Activated naive CD8-positive, alpha-beta T cell treated with anti-CD3 and anti-CD28 coated beads, Interleukin-2, amount 50 U/mL, for 24 hours (primary cell): ENCODE data around the gene NECTIN3.
A peak's percentile ranks its signal among the peaks of the same experiment; 100 is the strongest.

ENCODE experiments used
- ATAC-seq: fragments of 150-1000 bp; cut with Tn5 transposase; one replicate; pipeline ENCODE4 v1.10.0; 2021
- DNase-seq: peaks from one replicate; pipeline ENCODE4 v3.0.0; 2021
- H3K27ac Mint-ChIP-seq: one replicate; pipeline ENCODE4 v1.8.0; 2021; ENCODE audit warnings: mild to moderate bottlenecking, mixed read lengths
- H3K27me3 Mint-ChIP-seq: one replicate; pipeline ENCODE4 v1.8.0; 2021; ENCODE audit warnings: mixed read lengths
- H3K36me3 Mint-ChIP-seq: one replicate; pipeline ENCODE4 v1.8.0; 2021; ENCODE audit warnings: low read depth, mixed read lengths
- H3K4me1 Mint-ChIP-seq: one replicate; pipeline ENCODE4 v1.8.0; 2021; ENCODE audit warnings: mixed read lengths
- H3K4me3 Mint-ChIP-seq: one replicate; pipeline ENCODE4 v1.8.0; 2021; ENCODE audit warnings: mild to moderate bottlenecking, moderate library complexity, mixed read lengths
- H3K9me3 Mint-ChIP-seq: one replicate; pipeline ENCODE4 v1.8.0; 2021; ENCODE audit warnings: mixed read lengths

The NECTIN3 gene

DNA sequence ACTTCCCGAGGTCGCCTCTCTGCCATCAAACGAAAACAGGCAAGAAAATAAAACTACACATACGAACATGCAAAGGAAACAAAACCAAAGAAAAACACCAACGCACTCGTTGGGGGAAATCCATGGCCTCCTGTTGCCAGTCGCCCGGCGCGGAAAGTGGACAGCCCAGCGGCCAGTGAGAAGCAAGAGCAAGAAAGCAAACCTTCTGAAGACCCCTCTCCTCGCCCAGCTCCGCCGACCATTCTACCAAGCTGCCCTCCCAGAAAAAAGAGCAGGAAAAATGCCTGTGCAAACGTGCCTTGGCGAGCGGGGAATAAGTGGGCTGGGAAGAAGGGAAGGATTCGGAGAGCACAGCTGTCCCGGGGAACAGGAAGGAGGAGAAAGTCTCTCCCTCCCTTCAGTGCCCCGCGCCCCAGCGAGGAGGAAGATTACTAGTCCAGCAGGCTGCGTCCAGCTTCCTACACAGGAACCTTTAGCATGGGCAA lies 802 bp upstream of the NECTIN3 start:
- Mint-ChIP-seq H3K27me3 (peaks cover 42% of the 10 kb centered on the region), H3K27ac (peak overlapping the region; percentile 59), H3K9me3 (no peaks in the 10 kb centered on the region), H3K4me3 (peak overlapping the region; percentile 83), H3K36me3 (no peaks in the 10 kb centered on the region), H3K4me1 (peaks cover 30% of the 10 kb centered on the region)
- DNase-seq (peak; percentile 16), ATAC-seq (no peak)

DNA sequence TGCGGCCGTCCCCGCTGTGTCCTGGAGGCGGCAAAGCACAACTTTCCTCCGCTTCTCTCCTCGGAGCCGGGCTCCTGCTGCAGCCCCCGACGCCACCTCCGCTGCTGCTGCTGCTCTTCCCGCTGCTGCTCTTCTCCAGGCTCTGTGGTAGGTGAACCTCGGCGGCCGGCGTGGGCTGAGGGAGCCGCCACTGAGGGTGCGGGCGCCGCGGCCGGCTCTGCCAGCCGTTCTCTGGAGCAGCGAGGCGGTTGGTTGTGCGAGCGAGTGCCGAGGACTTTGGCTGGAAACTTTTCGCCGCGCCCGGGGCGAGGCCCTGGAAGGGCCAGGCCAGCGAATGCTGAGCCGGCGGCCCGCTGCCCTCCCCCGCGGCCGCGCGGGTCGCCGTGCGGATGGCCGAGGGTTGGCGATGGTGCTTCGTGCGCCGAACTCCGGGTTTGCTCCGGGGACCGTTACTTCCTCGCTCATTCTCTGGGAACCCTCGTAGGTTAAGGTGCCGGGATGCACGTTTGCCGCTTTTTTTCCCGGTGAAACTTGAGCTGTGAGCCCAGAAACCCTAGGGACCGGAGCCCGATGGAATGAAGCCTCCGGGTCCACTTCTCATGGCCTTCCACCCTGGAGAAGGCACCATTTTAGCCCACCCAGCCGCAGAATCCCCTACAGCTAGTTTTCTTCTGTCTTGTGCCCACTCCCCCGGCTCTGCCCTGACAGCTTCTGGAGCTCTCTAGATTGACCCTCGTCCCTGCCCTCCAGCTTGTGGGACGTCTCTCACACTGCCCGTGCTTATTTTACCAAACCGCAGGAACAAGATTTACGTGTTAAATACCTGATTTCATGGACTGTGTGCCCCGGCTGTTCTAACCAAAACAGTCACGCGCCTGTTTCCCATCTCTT lies 660 bp downstream of the NECTIN3 start:
- peak; percentile 26 for DNase-seq
- Mint-ChIP-seq H3K27me3 (peaks cover 42% of the 10 kb centered on the region), H3K9me3 (no peaks in the 10 kb centered on the region), H3K36me3 (no peaks in the 10 kb centered on the region), H3K4me1 (peaks cover 30% of the 10 kb centered on the region), H3K27ac (no peak overlapping the region), H3K4me3 (peak overlapping the region; percentile 82)
- peak; percentile 42 for ATAC-seq

DNA sequence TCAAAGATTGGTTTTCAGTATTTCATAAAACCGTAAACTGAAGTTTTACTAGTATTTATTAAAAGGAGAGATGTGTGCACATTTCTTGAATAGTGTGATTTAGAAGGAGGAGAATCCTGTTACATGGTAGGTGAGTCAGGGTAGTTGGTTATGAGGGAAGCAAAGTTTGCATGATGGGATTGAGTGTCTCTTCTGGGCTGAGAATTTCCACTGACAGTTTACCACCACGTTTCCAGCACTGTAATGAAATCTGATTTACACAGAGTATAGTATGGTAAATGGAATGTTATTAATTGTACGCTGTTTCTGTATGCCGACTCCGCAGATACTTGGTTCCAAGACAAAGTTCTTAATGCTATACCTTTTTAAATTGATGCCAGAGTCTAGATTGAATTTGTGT lies 1.6 kb downstream of the NECTIN3 start:
- H3K27me3 Mint-ChIP-seq: peaks cover 46% of the 10 kb centered on the region
- ATAC-seq: no peak

DNA sequence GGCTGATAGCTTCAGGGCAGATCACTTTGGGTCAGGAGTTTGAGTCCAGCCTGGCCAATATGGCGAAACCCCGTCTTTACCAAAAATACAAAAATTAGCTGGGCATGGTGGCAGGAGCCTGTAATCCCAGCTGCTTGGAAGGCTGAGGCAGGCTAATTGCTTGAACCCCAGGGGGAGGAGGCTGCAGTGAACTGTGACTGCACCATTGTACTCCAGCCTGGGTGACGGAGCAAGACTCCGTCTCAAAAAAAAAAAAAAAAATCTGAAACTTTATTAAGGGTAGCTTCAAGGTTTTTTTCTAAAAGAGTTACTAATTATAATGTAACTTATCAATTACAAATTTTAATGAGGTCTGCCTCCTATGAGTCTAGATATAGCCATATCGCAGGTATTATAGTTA lies 5.1 kb downstream of the NECTIN3 start:
- no peak for ATAC-seq
- Mint-ChIP-seq H3K27me3 (peaks cover 37% of the 10 kb centered on the region), H3K36me3 (no peaks in the 10 kb centered on the region), H3K4me1 (peaks cover 15% of the 10 kb centered on the region), H3K27ac (no peak overlapping the region), H3K9me3 (no peaks in the 10 kb centered on the region), H3K4me3 (no peak overlapping the region)
- DNase-seq: no peak

More for the DNA sequence above, 1.6 kb downstream of the NECTIN3 start:
- no peaks in the 10 kb centered on the region for H3K9me3 Mint-ChIP-seq
- H3K36me3 Mint-ChIP-seq: no peaks in the 10 kb centered on the region
- no peak for DNase-seq
- H3K4me1 Mint-ChIP-seq: peaks cover 30% of the 10 kb centered on the region
- peak overlapping the region; percentile 82 for H3K4me3 Mint-ChIP-seq
- H3K27ac Mint-ChIP-seq: no peak overlapping the region

DNA sequence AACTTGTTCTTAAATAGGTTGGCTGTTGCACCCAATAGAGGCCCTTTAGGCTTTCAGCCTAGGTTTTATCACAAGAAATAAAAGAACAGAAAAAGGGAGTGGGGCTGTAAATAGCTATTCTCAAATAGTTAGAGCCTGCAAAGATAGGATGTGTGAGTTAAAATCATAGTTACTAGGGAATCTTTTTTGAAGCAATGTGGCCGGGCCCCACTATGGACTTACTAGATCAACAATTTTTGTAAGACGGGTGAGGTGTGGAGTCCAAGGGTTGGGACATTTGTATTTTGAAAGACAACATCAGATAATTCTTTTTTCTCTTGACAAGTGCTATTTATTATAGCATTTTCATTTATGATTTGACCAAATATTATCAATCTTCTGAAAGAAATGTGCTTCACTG lies 5.8 kb downstream of the NECTIN3 start:
- H3K27me3 Mint-ChIP-seq: peaks cover 37% of the 10 kb centered on the region
- ATAC-seq (no peak), DNase-seq (no peak)
- no peak overlapping the region for H3K27ac Mint-ChIP-seq
- no peaks in the 10 kb centered on the region for H3K9me3 Mint-ChIP-seq
- peaks cover 14% of the 10 kb centered on the region for H3K4me1 Mint-ChIP-seq
- no peak overlapping the region for H3K4me3 Mint-ChIP-seq
- no peaks in the 10 kb centered on the region for H3K36me3 Mint-ChIP-seq

DNA sequence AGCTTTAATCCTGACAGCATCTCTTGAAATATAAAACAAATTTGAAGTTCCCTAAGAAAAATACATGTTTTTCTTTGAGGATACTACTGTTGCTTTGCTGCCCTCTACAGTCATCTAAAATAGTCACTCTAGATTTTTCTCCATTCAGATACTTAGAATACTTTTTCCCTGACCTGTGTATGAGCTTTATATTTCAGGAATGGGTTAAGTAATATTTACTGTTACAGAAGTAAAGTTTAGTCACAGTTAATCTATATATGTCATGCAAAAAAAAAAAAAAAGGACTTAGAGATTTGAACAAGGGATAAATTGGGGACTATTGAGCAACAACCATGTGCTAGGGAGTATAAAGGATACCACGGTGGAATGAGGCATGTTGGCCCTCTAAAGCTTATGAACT lies 8.8 kb downstream of the NECTIN3 start:
- Mint-ChIP-seq H3K27me3 (peaks cover 7% of the 10 kb centered on the region), H3K4me1 (no peaks in the 10 kb centered on the region), H3K4me3 (no peak overlapping the region), H3K9me3 (no peaks in the 10 kb centered on the region), H3K36me3 (no peaks in the 10 kb centered on the region), H3K27ac (no peak overlapping the region)
- ATAC-seq (no peak), DNase-seq (no peak)

DNA sequence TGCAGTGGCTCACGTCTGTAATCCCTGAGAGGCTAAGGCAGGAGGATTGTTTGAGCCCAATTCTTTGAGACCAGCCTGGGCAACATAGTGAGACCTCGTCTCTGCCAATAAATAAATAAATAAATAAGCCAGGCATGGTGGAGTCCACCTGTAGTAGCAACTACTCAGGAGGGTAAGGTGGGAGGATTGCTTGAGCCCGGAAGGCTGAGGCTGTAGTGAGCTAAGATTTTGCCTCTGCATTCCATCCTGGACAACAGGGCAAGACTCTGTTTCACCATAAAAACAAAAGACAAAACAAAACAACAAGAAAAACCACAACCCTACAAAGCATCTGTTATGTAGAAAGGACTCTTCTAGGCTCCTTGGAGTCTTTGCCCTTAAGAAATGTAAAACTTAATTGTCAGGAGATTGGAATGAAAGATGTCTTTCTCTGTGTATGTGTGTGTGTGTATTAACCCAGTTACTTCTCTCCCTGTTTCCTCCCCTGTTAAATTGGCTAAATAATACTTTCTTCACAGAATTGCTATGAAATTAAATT lies 9.5 kb downstream of the NECTIN3 start:
- no peaks in the 10 kb centered on the region for H3K36me3 Mint-ChIP-seq
- no peaks in the 10 kb centered on the region for H3K4me1 Mint-ChIP-seq
- ATAC-seq (no peak), DNase-seq (no peak)
- no peaks in the 10 kb centered on the region for H3K9me3 Mint-ChIP-seq
- peaks cover 6% of the 10 kb centered on the region for H3K27me3 Mint-ChIP-seq
- no peak overlapping the region for H3K27ac Mint-ChIP-seq
- no peak overlapping the region for H3K4me3 Mint-ChIP-seq

DNA sequence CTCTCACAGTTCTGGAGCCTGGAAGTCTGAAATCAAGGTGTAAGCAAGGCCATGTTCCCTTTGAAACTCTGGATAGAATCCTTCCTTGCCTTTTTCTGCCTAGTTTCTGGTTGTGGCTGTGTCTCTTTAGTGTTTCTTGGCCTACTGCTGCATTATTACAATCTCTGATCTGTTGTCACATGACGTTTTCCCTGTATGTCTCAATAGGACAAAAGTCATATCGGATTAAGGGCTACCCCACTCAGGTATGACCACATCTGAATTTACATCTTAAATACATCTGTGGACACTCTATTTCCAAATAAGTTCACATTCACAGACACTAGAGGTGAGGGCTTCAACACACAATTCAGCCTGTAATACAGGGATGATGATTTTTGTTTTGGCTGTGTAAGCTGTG lies 13.3 kb downstream of the NECTIN3 start:
- ATAC-seq (no peak), DNase-seq (no peak)
- H3K4me1 Mint-ChIP-seq: no peaks in the 10 kb centered on the region
- no peak overlapping the region for H3K4me3 Mint-ChIP-seq
- no peaks in the 10 kb centered on the region for H3K27me3 Mint-ChIP-seq
- no peak overlapping the region for H3K27ac Mint-ChIP-seq
- H3K36me3 Mint-ChIP-seq: no peaks in the 10 kb centered on the region
- H3K9me3 Mint-ChIP-seq: no peaks in the 10 kb centered on the region

DNA sequence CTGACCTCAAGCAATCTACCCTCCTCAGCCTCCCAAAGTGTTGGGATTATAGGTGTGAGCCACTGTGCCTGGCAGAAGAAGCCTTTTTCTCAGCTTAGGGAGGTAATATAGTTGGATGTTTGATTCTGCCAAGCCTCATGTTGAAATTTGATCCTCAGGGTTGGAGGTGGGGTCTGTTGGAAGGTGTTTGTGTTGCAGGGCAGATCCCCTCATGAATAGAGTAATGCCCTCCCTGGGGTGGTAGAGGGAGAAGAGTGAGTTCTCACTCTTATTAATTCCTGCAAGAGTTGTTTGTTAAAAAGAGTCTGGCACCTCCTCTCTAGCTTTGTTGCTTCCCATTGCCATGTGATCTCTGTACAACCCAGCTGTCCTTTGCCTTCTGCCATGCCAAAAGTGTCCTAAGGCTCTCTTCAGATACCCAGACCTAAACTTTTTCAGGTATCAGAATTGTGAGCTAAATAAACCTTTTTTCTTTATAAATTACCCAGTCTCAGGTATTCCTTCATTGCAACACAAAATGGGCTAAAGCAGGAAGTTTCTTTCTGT lies 16.4 kb downstream of the NECTIN3 start:
- Mint-ChIP-seq H3K9me3 (no peaks in the 10 kb centered on the region), H3K27me3 (no peaks in the 10 kb centered on the region), H3K4me1 (no peaks in the 10 kb centered on the region), H3K4me3 (no peak overlapping the region), H3K36me3 (no peaks in the 10 kb centered on the region), H3K27ac (no peak overlapping the region)
- no peak for DNase-seq
- no peak for ATAC-seq

DNA sequence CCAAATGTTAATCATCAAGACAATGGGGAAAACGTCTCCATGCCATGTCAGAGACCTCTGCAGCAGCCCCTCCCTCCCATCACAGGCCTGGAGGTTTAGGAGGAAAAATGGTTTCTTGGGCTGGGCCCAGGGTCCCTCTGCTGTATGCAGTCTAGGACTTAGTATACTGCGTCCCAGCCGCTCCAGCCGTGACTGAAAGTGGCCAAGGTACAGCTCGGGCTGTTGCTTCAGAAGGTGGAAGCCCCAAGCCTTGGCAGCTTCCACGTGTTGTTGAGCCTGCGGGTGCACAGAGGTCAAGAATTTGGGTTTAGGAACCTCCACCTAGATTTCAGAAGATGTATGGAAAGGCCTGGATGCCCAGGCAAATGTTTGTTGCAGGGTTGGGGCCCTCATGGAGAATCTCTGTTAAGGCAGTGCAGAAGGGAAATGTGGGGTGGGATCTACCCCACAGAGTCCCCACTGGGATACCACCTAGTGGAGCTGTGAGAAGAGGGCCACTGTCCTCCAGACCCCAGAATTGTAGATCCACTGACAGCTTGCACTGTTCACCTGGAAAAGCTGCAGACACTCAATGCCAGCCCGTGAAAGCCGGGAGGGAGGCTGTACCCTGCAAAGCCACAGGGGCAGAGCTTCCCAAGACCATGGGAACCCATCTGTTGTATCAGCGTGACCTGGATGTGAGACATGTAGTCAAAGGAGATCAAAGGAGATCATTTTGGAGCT lies 25.0 kb downstream of the NECTIN3 start:
- H3K36me3 Mint-ChIP-seq: no peaks in the 10 kb centered on the region
- H3K4me1 Mint-ChIP-seq: no peaks in the 10 kb centered on the region
- H3K27me3 Mint-ChIP-seq: no peaks in the 10 kb centered on the region
- H3K9me3 Mint-ChIP-seq: peaks cover 19% of the 10 kb centered on the region
- DNase-seq: no peak
- no peak overlapping the region for H3K4me3 Mint-ChIP-seq
- H3K27ac Mint-ChIP-seq: no peak overlapping the region
- no peak for ATAC-seq

DNA sequence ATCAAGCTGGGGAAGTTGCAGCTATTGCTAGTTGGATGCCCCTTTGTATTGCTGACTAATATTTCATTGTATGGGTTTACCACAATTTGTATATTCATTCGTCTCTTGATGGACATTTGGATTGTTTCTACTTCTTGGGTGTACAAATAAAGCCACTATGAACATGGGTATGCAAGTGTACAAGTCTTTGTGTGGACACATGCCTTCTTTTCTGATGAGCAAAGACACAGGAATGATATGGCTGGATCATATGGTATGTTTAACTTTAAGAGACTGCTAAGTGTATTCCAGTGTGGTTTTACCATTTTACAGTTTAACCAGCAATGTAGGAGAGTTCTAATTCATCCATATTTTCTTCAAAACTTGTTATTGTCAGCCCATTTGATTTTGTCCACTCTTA lies 32.2 kb downstream of the NECTIN3 start:
- Mint-ChIP-seq H3K27ac (no peak overlapping the region), H3K9me3 (peaks cover 7% of the 10 kb centered on the region), H3K27me3 (no peaks in the 10 kb centered on the region), H3K4me1 (no peaks in the 10 kb centered on the region), H3K36me3 (peaks cover 3% of the 10 kb centered on the region), H3K4me3 (no peak overlapping the region)
- DNase-seq (no peak), ATAC-seq (no peak)

DNA sequence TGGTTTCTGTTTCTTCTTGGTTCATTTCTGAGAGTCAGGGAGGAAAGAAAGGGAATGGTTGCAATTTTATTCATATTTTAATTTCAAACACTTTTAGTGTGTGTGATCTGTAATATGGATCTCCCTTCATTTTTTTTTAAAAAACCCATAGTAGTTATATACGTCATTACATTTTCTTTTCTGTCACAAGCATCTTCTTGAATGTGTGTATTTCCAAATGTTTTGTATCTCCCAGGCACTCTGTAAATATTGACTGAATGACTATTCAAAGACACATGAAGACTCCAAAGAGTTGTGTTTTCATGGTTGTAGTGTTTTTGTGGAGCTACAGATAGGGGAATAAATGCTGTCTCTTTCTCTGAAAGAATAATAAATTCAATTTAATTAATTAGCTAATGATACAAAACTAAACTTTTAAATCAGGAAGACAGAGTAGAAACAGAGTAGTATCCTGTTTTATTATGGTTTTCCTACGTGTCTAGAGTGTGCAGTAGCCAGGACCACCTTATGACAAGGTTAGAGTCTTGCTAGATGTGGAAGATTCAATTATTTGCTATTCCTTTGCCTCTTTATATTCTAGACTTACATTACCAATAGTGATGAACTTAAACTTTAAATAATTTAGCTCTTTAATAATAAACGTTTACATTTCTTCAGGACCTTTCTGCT lies 35.5 kb downstream of the NECTIN3 start:
- Mint-ChIP-seq H3K4me3 (no peak overlapping the region), H3K27me3 (no peaks in the 10 kb centered on the region), H3K36me3 (peaks cover 3% of the 10 kb centered on the region), H3K27ac (no peak overlapping the region), H3K9me3 (peaks cover 7% of the 10 kb centered on the region), H3K4me1 (no peaks in the 10 kb centered on the region)
- no peak for DNase-seq
- ATAC-seq: no peak

DNA sequence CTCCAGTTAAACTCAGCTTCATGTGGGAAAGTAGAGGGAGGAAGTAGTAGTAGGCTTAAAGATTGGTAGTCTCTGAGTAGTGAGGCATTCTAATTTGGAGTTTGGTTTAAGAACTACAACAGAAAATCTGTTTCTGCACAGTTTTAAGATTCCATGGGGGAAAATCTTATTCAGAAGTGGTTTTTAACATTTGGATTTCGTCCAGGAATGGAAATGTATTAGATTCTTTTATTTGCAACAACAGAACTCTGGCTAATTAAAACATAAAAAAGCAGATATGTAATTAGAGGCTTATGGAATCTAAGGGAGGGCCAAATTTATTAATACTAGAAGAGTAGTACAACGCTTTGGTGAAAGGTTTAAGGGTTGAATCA lies 36.0 kb downstream of the NECTIN3 start:
- no peaks in the 10 kb centered on the region for H3K27me3 Mint-ChIP-seq
- no peak for DNase-seq

DNA sequence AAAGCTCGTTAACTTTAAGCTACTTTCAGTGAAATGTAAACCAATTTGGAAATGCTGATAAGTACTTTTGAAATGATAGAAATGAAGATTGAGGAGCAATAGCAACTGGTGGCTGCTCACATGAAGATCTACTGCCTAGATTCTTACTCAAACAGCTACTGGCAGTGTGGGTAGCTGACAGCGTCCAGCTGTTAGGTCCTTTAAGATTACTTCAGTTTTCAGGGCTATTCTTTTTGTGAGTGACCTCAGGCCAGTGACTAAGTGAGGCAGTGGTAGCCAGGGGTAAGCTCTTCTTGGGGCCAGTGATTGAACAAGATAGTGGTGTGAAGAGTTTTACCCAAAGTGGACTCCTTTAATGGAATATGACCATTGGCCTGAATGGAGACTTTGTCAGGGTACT lies 41.3 kb downstream of the NECTIN3 start:
- Mint-ChIP-seq H3K27me3 (no peaks in the 10 kb centered on the region), H3K4me1 (no peaks in the 10 kb centered on the region), H3K27ac (no peak overlapping the region), H3K4me3 (no peak overlapping the region), H3K36me3 (no peaks in the 10 kb centered on the region), H3K9me3 (no peaks in the 10 kb centered on the region)
- no peak for ATAC-seq
- no peak for DNase-seq

More for the DNA sequence above, 36.0 kb downstream of the NECTIN3 start:
- no peak for ATAC-seq
- Mint-ChIP-seq H3K27ac (no peak overlapping the region), H3K9me3 (peaks cover 7% of the 10 kb centered on the region), H3K4me3 (no peak overlapping the region), H3K36me3 (peaks cover 3% of the 10 kb centered on the region), H3K4me1 (no peaks in the 10 kb centered on the region)
